Testis (tissue), 2 donors: Measurements from ENCODE around the gene SEMA6A.

Experiments used
- POLR2A ChIP-seq: fragments of 450-650 bp; IDR thresholded peaks from one replicate; pipeline ENCODE4 v1.6.1; 2017; ENCODE audit warnings: antibody characterized with exemption, mild to moderate bottlenecking, moderate library complexity
- TF ChIP-seq, protein P1 (sequence below), 3 experiments: fragments of 450-650 bp in 2 of 3; fragments of 200-600 bp in 1 of 3; sonication (generic) in 1 of 3; IDR thresholded peaks; one replicate each; pipeline ENCODE4 v1.5.1; 2016 to 2019; ENCODE audit warnings: antibody characterized with exemption in 3 of 3, mild to moderate bottlenecking in 2 of 3, moderate library complexity in 1 of 3

DNA sequence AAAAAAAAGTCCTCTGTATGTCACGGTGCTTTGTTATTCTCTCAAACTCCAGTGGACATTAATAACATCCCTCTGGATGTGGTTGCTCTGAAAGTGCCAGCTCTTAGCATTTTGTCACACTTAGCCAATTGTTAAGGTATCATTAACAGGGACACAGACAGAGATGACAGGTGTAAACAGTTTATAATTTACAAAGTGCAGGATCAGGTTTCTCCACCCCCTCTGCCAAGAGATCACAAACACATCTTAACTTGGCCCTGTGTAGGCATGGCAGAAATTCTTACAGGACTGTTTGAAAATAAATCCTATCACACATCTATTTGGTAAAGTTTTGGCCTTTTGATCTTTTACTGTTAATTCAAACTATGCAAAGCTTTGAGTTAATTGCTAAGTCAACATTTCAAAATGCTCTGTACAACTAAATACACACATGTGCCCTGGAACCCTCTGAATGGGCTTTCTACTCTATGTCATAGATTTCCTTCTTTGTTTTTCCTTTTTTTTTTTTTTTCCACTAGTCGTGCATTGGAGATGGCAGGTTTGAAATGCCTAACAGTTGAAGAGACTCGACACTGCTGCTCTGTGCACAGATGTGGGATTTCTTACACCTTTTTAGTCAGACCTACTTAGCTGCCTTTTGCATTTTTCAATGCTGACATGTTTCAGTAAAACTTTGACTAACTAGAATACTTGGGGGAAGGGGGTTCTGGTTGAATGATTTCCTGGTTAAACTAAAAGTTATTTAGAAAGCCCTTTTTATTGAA lies 41.7 kb downstream of the SEMA6A start:
- TF ChIP-seq, protein P1, sequence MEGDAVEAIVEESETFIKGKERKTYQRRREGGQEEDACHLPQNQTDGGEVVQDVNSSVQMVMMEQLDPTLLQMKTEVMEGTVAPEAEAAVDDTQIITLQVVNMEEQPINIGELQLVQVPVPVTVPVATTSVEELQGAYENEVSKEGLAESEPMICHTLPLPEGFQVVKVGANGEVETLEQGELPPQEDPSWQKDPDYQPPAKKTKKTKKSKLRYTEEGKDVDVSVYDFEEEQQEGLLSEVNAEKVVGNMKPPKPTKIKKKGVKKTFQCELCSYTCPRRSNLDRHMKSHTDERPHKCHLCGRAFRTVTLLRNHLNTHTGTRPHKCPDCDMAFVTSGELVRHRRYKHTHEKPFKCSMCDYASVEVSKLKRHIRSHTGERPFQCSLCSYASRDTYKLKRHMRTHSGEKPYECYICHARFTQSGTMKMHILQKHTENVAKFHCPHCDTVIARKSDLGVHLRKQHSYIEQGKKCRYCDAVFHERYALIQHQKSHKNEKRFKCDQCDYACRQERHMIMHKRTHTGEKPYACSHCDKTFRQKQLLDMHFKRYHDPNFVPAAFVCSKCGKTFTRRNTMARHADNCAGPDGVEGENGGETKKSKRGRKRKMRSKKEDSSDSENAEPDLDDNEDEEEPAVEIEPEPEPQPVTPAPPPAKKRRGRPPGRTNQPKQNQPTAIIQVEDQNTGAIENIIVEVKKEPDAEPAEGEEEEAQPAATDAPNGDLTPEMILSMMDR (IDR thresholded peaks at IDR 0.05) = no peak
- TF ChIP-seq POLR2A = no peak
